GM18519 (cell line): ENCODE results near the gene NUDT22.

ENCODE experiments used
- ATAC-seq: cut with Tn5 transposase; IDR thresholded peaks from one replicate; pipeline ENCODE4 v1.9.1; 2021; ENCODE audit warnings: mild to moderate bottlenecking, moderate library complexity; ENCODE audit not compliant: unreplicated experiment, low FRiP score

Gene NUDT22

DNA sequence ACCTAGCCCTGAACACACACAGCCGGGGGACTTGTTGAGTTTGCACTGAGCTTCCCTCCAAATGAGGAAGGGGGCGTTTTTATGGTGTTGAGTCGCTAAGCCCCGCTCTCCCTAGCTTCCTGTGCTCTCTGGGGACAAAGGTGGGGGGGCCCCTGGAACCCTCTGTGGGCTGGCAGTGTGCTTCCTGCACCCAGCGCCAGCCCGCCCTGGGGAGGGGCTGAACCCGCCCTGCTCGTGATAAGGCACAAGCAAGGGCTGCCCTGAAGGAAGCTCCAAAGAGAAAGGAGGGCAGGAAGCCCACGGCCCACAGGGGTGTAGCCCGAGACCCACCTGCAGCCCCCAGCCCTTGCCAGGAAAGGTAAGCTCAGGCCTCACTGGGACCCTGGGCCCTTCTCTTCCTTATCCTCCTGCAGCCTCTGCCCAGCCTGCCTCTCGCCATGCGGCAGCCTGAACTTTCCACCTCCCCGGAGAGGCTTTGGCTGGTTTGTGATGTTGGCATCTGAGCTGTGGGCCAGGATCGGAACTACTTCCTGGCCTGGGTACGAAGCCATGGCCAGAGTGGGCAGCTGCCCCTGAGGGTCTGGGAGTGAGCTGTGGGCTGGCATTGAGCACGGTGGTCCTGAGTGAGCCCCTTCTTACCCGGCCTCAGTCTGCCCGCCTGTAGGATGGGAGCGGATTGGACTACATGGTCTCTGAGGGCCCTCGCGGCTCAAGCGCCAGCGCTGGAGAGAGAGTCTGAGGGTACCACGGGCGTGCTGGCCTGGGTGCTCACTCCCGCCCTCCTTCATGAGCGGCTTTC lies 19.4 kb upstream of the NUDT22 start, which contains the start of gene FERMT3:
TSS of gene FERMT3 (plus strand) at position 265 of the 799 bp plus-strand sequence. CDS start 644 bp downstream, outside the sequence.
- no peak for ATAC-seq

- no peak for ATAC-seq
Observed at GRCh38 chr11:64207256-64208085, 18.6 kb upstream of the NUDT22 start.

DNA sequence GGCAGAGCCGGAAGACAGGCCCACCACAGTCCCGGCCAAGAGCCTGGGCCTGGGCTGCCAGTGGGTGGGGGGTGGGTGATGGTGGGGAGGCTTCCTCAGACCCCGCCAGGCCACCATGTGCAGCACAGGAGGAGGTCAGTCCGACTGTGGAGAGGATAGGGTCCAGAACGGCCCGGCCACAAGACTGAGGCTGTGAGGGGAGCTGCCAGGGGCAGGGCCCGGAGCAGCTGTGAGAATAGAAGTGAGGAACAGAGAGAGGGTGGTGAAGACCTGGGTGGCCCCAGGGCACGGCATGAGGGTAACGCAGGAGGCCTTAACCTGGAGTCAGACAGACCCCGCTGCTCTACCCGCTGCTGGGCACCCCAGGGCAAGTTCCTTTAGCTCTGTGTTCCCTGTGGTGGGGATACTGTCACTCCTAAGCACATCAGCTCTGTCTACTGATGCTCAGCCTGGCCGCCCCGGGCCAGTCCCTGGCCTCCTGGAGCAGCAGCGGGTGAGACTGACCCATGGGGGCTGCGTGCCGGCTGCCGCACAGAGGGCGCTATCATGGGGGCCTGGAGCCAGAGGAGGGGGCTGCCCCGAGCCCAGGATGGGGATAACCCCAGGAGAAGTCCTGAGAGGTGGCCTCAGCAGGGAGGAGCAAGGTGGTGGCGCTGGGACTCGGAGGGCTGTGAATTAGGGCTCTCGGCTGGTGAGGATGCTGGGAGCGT lies 17.8 kb upstream of the NUDT22 start:
- ATAC-seq, result no peak

DNA sequence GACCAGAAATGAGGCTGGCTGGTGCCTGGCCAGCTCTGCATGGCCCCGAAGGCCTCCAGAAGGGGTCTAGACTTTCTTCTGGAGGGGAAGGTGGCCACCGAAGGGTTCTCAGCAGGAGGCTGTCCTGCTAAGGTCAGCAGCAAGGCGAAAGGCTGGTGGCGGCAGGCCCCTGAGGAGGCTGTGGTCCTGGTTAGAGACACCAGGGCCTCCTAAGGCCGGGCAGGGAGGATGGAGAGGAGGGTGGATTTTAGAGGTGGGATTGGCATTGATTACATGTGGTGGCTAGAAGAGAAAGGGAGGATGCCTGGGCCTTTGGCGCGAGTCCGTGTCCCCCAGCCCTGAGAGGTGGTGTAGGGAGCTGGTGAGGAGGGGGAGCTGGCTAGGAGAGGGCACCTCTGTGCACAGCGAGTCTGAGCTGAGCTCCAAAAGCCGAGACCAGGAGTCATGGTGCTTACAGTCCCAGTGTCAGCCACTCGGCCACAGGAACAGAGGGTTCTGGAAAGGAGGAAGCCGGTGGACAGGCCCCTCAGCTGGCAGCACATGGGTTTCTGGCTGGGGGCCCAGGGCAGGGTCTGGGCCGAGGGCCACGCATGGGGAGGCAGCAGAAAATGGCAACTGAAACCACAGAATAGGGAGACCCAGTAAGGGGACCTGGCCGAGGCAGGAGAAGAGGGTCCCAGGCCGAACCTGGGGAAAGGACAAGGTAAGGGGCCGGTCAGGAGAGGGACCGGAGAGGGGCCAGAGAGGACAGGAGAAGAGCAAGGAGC lies 17.1 kb upstream of the NUDT22 start:
- ATAC-seq, result no peak

DNA sequence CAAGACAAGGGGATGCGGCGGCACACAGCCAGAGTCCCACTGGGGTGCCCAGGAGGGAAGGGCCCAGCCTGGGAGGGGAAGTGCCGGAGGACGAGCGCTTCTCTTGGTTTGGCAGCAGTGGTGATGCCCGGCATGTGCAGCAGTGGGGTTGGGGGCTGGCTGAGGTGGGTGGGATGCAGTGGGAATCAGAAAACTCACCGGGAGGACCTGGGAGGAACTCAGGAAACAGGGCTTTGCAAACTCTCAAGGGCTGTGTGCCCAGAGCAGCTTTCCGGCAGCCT lies 16.6 kb upstream of the NUDT22 start:
- ATAC-seq, result no peak

DNA sequence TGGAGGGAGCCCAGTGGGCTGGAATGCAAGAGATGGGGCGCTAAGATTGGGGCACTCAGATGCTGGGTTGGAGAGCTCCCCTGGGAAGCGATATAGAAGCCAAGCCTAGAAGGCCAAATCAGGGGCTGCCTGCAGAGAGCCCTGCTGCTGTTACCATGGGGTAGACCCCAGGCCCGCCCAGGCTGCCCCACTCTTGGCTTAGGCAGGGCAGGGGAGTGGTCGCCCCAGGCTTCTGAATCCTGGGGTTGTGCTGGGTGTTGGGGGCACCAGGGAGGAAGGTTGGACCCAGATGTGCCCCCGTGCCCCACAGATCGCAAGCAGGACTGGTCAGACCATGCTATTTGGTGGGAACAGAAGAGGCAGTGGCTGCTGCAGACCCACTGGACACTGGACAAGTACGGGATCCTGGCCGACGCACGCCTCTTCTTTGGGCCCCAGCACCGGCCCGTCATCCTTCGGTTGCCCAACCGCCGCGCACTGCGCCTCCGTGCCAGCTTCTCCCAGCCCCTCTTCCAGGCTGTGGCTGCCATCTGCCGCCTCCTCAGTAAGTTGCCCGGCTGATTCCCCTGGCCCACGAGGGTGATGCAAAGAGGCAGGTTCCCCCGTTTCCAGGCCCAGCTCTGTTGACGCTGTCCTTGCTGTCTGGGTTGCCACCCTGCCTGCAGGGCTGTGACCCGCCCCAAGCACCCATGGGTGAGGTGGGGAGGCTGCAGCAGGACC lies 15.6 kb upstream of the NUDT22 start:
- ATAC-seq, result no peak

DNA sequence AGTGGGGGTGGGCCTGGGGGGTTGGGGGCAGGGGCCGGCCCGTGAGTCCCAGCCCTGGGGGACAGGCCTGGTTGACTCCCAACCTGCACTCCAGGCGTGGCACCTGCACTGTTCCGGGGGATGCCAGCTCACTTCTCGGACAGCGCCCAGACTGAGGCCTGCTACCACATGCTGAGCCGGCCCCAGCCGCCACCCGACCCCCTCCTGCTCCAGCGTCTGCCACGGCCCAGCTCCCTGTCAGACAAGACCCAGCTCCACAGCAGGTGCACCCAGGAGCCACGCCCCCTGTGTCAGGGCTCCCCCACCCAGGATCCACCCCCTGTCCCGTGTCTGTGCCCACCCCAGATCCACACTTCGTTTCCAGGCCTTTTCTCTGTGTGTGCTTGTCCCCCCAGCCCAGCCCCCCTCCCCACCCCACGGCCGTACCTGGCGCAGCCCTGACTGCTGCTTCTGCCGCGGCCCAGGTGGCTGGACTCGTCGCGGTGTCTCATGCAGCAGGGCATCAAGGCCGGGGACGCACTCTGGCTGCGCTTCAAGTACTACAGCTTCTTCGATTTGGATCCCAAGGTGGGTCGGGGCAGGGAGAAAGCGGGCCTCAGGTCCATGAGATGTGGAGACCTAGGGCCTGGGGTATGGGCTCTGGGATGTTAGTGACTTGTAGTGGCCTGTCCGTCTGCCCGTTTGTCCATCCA lies 14.7 kb upstream of the NUDT22 start:
- no peak for ATAC-seq

DNA sequence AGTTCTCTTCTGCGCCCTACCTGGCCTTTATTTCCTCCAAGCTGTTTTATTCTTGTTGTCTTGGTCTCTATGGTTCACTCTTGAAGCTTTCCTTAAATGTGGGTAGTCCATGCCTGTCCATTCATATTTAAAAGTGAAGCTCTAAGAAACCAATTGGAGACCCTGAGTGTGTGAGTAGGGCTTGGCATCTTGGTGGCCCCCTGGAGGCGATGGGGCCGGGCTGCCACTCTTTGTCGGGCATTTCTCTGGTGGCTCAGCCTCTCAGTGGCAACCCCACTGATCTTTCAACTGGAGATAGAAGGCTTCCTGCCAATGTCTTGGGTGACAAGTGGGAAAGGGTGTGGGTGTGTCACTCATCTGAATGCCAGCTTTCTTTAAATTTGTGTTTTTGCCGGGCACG lies 9.2 kb upstream of the NUDT22 start:
- no peak for ATAC-seq

DNA sequence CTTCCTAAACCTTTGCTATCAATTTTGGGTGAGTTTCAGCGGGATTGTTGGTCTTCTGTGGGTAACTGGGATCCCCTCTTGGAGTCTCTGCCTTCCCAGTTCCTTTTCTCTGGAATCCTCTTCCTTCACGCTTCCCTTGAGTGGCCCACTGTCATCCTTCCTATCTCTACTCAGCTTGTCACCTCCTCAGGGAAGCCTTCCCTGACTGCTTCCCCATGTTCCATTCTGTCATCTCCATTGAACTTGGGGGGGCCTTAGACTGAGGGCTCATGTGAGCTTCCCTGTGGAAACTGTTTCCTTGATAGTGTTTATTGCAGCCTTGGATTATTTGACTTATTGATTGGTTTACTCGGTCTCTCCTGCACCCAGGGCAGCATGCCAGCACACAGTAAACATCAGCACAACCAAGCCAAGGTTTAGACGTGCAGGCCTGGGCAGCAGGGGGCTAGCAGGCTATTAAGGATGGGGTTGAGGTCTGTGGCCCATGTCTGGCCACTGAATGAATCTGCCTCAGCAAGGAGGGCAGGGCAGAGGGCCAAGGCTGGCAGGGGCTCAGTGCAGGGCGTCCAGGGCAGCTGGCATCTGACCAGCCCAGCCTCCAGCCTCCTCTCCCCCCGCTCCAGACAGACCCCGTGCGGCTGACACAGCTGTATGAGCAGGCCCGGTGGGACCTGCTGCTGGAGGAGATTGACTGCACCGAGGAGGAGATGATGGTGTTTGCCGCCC lies 7.3 kb upstream of the NUDT22 start:
- no peak for ATAC-seq

- no peak for ATAC-seq
Observed at GRCh38 chr11:64219354-64219684, 6.8 kb upstream of the NUDT22 start.

- no peak for ATAC-seq
Observed at GRCh38 chr11:64219755-64220154, 6.3 kb upstream of the NUDT22 start.

GRCh38 chr11:64220271-64220670 lies 5.8 kb upstream of the NUDT22 start:
- no peak for ATAC-seq

GRCh38 chr11:64220798-64221197 lies 5.3 kb upstream of the NUDT22 start:
- ATAC-seq, result no peak

GRCh38 chr11:64222651-64223000 lies 3.4 kb upstream of the NUDT22 start:
- no peak for ATAC-seq

DNA sequence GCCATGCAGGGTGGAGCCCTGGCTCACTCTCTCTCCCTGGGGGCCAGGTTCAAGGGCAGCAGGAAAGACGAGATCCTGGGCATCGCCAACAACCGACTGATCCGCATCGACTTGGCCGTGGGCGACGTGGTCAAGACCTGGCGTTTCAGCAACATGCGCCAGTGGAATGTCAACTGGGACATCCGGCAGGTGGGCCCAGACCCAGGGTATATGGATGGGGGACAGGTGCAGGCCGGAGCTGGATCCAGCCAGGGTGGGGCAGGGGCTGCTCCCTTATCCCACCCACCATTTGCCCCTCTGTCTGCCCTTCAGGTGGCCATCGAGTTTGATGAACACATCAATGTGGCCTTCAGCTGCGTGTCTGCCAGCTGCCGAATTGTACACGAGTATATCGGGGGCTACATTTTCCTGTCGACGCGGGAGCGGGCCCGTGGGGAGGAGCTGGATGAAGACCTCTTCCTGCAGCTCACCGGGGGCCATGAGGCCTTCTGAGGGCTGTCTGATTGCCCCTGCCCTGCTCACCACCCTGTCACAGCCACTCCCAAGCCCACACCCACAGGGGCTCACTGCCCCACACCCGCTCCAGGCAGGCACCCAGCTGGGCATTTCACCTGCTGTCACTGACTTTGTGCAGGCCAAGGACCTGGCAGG lies 2.9 kb upstream of the NUDT22 start:
- ATAC-seq, result no peak

DNA sequence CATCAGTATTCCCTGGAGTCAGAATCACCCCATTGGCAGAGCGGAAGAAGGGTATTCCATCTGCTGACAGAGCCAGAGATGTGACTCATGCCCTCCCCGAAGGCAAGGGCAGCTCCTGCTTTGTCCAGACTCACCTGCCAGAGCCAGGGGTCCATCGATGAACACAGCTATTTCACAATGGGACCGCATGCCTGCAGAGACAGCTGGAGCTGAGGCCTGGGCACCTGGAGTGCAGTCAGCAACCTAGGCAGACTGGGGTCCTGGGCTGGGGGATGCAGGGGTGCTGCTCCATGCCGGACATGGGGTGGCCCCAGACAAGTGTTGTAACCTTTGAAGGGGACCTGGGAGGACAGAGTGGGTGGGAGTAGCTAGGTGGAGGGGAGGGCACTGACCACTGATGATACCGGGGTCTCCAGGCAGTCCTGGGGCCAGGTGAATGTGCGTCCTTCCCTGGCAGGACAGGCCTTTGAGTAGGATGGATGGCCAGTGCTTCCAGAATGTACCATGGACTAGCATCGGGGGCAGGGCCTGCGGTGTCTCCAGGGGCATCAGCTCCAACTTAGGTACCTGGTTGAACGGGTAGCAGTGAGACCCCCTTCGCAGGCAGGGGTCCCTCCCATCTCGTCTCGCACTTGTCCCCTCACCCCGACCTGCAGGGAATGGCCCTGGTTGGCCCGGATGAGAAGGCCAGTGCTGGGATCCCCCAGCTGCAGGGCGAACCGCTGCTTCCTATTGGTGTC lies 1.8 kb upstream of the NUDT22 start:
- ATAC-seq, result no peak

DNA sequence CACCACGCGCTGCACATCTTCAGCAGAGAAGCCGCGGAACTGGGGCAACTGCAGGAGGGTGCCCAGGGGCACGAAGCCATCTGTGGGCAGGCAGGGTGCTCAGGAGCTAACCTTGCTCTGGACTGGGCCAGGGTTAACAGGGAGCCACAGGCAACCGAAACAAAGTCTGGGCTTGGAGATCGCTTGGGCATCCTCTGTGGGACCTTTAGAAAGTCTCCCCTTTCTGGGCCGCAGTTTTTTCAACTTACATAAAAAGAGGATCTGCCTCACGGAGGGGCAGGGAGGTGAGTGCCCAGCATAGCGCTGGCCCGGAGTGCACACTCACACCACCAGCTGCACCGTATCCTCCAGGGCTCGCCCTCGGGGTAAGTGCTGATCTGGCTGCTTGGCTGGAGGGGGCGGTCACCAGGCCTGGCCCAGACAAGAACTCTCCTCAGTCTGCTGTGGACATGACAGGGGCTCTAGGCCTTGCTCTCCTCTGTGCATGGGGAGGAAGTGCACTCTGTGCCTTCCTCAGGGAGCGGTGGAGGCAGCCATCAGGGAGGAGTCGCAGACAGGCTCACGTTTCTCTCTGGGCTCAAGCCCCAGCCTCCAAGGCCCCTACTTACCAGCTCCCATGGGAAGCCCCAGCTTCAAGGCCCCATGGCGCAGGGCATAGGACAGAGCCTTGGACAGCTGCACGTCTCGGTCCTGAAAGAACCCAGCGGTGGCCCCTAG lies 1.0 kb upstream of the NUDT22 start:
- ATAC-seq, result no peak
